GM11168 (cell line): ENCODE measurements around the gene SYDE1.

Experiments
- in situ Hi-C: fragments of 300-500 bp; cut with MboI; formaldehyde crosslinking; loops from one replicate; pipeline ENCODE4 v1.12.0; 2022; ENCODE audit warnings: low sequenced_read_pairs; ENCODE audit not compliant: unreplicated experiment

SYDE1 gene

DNA sequence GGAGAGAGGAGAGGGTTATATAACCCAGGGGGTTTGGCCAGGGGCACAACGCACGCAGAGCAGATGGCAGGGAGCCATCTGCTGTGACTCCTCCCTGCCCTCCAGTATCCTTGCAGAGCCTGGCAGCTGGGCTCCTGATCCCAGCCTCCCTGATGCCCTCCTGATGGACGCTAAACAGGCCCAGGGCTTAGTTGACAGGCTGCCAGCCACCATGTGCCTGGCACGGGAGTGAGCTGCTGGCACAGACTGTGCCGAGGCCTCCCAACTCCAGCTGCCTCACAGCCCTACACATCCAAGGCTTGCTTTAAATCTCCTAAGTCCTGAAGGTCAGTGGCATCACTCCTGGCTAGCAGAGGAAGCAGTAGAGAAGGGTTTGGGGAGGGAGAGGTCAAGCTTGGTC lies 16.7 kb downstream of the SYDE1 start:
- in situ Hi-C loops: no loop called here

DNA sequence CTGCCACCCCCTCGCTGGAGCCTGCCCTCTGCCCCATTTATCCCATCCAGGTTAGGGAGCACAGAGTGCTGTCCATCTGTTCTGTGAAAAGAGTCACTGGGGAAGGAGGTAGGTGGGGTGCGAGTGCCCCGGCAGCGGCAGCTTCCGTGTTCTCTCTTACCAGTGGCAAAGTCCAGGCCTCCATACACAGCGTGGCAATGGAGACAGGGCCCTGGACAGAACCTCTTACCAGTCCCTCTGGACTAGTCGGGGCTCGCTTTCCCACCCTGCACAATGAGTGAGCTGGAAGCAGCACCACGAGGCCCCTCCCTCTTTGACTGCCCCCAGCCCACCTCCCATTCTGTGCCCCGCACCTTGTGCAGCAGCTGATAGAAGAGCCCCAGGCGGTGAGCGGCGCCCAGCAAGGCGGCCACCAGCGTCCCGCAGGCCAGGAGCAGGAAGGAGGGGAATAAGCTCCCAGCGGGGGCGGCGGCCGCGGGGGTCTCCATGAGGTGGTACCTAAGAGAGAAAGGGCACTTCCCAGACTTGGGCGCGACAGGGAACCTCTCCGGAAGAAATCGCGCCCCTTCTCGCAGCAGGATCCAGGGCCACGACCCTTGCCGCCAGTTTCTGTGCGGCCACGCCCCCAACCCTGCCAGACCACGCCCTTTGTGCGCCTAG lies 17.5 kb downstream of the SYDE1 start:
- in situ Hi-C loops: no loop called here

DNA sequence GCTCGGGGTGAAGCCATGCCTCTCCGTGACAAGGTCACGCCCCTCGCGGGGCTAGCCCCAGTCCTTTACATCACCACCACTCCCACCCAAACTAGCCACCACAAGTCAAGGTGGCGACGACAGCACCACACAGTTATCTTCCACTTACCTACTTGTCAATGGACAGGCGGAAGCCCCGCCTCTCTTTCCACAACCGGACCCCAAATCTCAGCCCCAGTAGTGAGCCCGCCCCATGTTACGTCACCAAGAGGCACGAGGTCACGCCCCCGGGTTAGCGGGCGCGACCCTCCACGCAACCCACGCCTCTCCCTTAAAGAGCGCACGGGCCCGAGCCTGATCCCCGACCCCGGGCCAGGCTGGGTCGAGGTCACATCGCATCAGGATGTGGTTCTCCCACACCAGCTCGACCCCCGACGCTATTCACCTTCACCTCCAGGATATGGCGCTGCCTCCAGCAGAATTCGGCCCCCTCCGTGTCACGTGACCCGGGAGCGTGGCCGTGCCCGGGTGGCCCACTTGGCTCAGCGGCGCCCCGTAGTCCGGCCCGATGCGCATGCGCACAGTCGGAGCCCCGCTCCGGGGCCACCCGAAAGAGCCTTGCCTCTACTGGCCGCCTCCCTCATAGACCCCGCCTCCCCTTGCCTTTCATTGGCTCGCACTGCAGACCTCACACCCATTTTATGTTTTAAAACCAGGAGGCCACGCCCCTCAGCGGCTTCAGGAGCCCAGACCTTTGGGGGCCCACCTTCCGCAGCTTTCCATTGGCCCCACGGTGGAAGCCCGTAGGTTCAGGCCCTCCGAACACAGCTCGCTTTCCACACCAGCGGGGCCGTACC lies 18.2 kb downstream of the SYDE1 start:
- in situ Hi-C loops: no loop called here

GRCh38 chr19:15126131-15126910 lies 19.1 kb downstream of the SYDE1 start:
- in situ Hi-C loops: no loop called here

- in situ Hi-C loops: no loop called here
Measured at GRCh38 chr19:15128162-15128770, 21.1 kb downstream of the SYDE1 start.

- in situ Hi-C loops: no loop called here
Measured at GRCh38 chr19:15129856-15130585, 22.8 kb downstream of the SYDE1 start.

DNA sequence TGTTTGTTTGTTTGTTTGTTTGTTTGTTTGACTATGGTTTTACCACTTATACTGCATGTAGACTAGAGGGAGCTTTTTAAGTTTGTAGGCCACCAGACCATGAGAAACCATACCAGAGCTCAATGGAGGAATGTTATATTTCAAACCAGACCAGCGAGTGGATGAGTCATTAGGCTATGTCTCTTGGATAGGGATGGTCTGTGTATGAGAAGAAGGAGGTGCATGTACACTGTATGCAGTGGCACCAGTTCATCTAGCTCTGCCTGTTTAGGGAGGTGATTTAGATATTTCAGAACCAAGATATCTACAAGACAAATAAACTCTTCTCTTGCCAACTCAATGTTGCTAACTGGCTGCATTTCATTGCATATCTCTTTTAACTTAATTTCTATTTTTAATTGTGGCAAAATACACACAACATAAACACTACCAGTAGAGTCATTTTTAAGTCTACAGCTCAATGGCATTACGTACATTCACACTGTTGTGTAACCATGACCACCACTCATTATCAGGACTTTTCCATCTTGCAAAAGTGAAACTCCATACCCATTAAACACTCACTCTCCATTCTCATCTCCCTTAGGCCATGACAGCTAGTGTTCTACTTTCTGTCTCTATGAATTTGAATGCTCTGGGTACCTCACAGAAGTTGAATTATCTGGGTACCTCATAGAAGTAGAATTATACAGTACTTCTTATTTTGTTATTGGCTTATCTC lies 29.2 kb downstream of the SYDE1 start:
- in situ Hi-C loops: no loop called here

GRCh38 chr19:15137777-15138176 lies 30.6 kb downstream of the SYDE1 start:
- in situ Hi-C loops: no loop called here

GRCh38 chr19:15138427-15138826 lies 31.2 kb downstream of the SYDE1 start:
- in situ Hi-C loops: no loop called here

DNA sequence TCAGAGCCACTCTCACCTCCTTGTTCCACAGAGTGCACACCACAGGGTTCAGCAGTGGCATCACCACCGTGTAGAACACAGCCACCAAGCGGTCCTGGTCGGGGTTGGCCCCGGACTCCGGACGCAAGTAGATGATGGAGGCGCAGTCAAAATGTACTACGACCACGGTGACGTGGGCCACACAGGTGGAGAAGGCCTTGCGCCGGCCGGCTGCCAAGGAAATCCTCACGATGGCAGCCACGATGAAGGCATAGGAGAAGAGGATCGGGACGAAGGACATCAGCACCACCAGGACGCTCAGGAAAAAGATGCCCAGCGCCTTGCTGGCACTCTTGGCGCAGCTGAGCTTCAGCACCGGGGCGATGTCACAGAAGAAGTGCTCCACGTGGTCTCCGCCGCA lies 33.9 kb downstream of the SYDE1 start:
- in situ Hi-C loops: no loop called here

GRCh38 chr19:15142313-15142712 lies 35.1 kb downstream of the SYDE1 start:
- in situ Hi-C loops: no loop called here

- in situ Hi-C loops: no loop called here
Measured at GRCh38 chr19:15144046-15144646, 36.9 kb downstream of the SYDE1 start.

- in situ Hi-C loops: no loop called here
Measured at GRCh38 chr19:15147090-15147489, 39.9 kb downstream of the SYDE1 start.

GRCh38 chr19:15149737-15150136 lies 42.5 kb downstream of the SYDE1 start:
- in situ Hi-C loops: loop anchor here (10.0 kb wide), 1 partner anchor 55 kb away; no protein-coding TSS in a partner anchor

GRCh38 chr19:15154002-15154612 lies 46.9 kb downstream of the SYDE1 start:
- in situ Hi-C loops: loop anchor here (10.0 kb wide), 1 partner anchor 59 kb away; no protein-coding TSS in a partner anchor

GRCh38 chr19:15155296-15155695 lies 48.1 kb downstream of the SYDE1 start:
- in situ Hi-C loops: loop anchor here (10.0 kb wide), 1 partner anchor 60 kb away; no protein-coding TSS in a partner anchor

- in situ Hi-C loops: loop anchor here (10.0 kb wide), 1 partner anchor 62 kb away; no protein-coding TSS in a partner anchor
Measured at GRCh38 chr19:15156391-15156790, 49.2 kb downstream of the SYDE1 start.

DNA sequence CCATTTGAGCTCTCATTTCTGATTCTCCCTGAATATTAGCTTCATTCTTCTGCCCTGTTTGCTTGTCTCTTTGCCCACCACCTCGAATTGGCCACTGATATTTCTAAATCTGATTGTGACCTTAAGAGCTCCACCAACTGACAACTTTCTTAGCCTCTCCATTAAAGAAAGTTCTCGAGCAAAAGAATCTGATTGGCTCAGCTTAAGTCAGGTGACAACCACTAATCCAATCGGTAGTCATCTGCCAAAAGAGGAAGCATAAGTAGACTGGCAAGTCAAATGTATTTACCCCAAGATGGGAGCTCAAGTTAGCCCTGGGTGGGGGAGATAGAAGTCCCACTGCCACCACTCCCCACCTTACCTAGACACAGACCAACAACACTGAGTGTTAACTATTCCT lies 52.0 kb downstream of the SYDE1 start:
- in situ Hi-C loops: loop anchor here (10.0 kb wide), 1 partner anchor 64 kb away; no protein-coding TSS in a partner anchor
